ENCODE data around the gene TSPAN11.

The TSPAN11 gene

DNA sequence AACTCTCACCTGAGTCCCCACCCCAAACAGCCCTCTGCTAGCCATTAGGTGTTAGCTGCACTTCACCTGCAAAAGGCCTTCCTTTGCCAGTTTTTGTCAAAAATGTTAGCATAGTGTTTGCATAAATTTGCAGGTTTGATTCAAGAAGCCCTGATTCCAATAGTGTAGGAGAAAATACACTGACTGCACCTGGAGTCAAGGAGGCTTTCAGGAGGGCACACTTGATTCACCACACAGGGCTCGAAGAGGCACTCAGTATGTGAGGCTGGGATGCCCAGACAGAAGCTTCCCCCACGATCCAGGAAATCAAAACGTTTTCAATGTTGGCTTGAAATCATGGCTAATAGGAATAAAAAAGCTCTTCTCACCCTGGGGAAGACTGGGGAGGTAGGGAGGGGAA lies 106.6 kb downstream of the TSPAN11 start:
- DNase-seq (ENCODE audit: low read depth), result no peak
- TF ChIP-seq, protein P1, sequence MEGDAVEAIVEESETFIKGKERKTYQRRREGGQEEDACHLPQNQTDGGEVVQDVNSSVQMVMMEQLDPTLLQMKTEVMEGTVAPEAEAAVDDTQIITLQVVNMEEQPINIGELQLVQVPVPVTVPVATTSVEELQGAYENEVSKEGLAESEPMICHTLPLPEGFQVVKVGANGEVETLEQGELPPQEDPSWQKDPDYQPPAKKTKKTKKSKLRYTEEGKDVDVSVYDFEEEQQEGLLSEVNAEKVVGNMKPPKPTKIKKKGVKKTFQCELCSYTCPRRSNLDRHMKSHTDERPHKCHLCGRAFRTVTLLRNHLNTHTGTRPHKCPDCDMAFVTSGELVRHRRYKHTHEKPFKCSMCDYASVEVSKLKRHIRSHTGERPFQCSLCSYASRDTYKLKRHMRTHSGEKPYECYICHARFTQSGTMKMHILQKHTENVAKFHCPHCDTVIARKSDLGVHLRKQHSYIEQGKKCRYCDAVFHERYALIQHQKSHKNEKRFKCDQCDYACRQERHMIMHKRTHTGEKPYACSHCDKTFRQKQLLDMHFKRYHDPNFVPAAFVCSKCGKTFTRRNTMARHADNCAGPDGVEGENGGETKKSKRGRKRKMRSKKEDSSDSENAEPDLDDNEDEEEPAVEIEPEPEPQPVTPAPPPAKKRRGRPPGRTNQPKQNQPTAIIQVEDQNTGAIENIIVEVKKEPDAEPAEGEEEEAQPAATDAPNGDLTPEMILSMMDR (IDR thresholded peaks at IDR 0.05; ENCODE audit: insufficient read depth, low read depth, low read length, missing control alignments), result no peak
- H3K4me3 ChIP-seq (ENCODE audit: low read length), result no peak overlapping the region

DNA sequence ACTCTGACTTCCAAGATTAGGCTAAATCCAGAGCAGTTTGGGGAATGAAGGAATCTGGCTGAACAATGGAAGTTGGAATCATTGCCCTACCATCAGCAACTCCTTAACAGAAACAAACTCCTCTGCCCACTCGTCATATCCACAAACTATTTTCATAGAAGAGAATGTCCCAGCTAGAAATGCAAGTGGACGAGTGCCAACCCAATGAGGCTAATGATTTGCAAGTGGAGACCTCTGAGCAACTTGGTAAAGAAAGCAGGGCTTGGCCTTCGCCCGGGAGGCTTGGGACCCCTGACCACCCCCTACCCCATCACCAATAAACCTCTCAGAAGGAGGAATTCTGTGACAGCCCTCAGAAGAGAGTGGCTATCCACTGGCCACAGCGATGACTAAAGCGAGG lies 107.1 kb downstream of the TSPAN11 start:
- DNase-seq (ENCODE audit: low read depth), result no peak
- H3K4me3 ChIP-seq (ENCODE audit: low read length), result no peak overlapping the region
- TF ChIP-seq, protein P1 (IDR thresholded peaks at IDR 0.05; ENCODE audit: insufficient read depth, low read depth, low read length, missing control alignments), result no peak

DNA sequence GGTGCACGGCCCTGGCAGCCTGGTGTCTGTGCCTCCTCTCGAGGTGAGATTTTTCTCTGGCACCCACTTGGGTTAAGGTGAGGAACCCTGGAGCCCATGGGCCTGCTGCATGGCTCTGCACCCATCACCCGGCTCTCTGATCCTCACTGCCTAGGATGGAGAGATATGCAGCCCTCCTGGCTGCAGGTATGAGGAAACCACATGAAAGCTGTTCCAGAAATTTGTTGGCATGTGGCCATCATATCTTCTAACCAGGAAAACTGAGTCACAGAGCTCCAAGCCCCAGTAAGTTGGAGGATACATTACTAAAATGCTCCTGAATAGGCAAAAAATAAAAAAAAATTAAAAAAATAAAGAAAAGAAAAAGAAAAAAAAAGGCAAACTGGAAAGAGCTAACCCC lies 107.8 kb downstream of the TSPAN11 start:
- TF ChIP-seq, protein P1 (IDR thresholded peaks at IDR 0.05; ENCODE audit: insufficient read depth, low read depth, low read length, missing control alignments), result no peak
- DNase-seq (ENCODE audit: low read depth), result peak; percentile 31
- H3K4me3 ChIP-seq (ENCODE audit: low read length), result no peak overlapping the region

DNA sequence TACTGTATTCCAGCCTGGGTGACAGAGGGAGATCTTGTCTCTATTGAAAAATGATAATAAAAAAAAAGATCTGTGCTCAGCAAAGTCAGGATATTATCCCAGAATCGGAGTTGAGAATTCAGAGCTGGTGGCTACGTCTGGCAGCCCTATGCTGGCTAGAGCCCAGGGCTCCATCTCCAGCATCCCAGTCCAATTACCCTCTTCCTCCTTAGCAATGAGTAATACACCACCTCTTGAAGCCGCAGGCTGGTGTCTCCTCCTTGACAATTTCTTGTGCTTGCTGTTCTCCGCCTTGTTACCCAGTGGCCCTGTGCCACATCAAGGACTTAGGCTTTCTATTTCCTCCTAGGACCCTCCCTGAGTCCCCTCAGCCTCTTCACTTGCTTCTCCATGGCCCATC lies 108.7 kb downstream of the TSPAN11 start:
- TF ChIP-seq, protein P1 (IDR thresholded peaks at IDR 0.05; ENCODE audit: insufficient read depth, low read depth, low read length, missing control alignments), result no peak

DNA sequence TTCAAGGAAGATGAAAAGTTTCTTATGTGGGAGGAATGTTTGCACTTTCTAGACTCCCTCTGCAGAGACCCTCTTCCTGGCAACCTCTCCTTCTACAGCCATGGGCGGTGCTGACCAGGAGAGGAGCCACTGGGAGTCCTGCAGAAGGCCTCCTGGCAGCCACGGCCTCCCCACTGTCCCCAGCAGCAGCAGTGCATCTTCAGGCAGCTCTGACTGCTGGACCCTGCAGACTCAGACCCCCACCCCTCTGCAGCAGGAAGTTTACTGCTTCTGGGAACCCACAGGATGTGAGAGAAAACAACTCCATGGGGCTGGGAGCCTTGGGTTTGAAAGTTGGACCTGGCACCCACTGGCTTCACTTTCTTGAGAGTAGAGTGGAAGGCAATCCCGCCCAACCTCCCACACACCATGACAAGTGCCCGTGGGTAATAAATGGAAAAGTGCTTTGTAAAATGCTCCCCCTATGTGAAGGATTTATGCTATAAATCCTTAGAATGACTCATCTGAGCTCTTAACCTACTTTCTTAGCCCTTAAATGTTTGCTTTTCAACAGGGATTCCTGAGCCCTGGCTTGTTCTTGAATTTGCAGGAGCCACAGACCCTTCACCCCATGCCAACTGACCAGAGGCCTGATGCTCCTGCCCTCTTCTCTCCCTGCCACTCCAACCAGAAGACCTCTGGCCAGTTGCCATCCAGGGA lies 109.6 kb downstream of the TSPAN11 start:
- no peak overlapping the region for H3K4me3 ChIP-seq (ENCODE audit: low read length)
- TF ChIP-seq, protein P1 (IDR thresholded peaks at IDR 0.05; ENCODE audit: insufficient read depth, low read depth, low read length, missing control alignments), result no peak
- DNase-seq (ENCODE audit: low read depth), result no peak

More for the DNA sequence above, 108.7 kb downstream of the TSPAN11 start:
- no peak overlapping the region for H3K4me3 ChIP-seq (ENCODE audit: low read length)
- DNase-seq (ENCODE audit: low read depth), result no peak

DNA sequence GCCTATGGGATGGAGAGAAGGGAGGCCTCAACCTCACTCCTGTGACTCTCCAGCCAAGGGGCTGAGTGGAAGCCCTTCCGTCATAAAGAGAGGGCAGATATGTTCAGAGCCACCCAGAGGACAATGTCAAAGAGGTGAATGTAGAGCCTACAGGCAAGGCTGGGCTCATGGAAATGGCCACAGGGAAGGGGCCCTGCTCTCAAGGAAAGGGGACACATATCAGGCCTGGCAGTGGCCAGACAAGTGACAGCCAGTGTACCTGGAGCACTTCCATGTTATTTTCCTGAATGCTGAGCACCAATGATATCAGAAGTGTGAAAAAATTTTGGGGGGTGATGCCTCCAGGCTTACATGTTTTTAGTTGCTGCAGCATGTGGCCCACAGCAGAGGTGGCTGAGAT lies 110.5 kb downstream of the TSPAN11 start:
- no peak overlapping the region for H3K4me3 ChIP-seq (ENCODE audit: low read length)
- DNase-seq (ENCODE audit: low read depth), result no peak
- TF ChIP-seq, protein P1 (IDR thresholded peaks at IDR 0.05; ENCODE audit: insufficient read depth, low read depth, low read length, missing control alignments), result no peak

DNA sequence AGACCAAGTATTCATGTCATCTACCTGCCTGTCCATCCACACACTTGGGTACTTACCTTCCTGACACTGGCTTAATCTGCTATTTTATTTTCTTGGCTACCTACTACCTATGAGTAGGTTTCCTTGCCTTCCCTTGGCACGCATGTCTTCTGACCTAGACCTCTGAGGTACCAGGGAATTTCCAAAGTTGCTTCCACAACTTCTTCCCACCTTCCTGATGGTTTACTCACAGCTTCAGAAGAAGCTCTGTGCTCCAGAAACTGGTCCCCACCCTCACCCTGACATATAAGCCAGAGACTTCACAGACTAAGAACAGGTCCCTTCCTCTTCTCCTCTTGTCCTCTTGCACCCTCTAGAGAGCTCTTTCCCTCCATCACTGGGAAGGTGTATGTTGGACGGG lies 111.4 kb downstream of the TSPAN11 start:
- TF ChIP-seq, protein P1 (IDR thresholded peaks at IDR 0.05; ENCODE audit: insufficient read depth, low read depth, low read length, missing control alignments), result no peak
- peak; percentile 50 for DNase-seq (ENCODE audit: low read depth)
- H3K4me3 ChIP-seq (ENCODE audit: low read length), result no peak overlapping the region
